ENCODE data around the gene ARHGAP10. TPM values are rescaled to one million over a fixed set of nuclear protein-coding genes. Genes with fewer than 3 reads are reported as not detected.

The ARHGAP10 gene
- total RNA-seq, 1 donor from 2014 or later, result 28.0 TPM

GRCh38 chr4:148030193-148030873 lies 298.4 kb downstream of the ARHGAP10 start:
- no peak overlapping the region for H3K4me3 ChIP-seq (ENCODE audit: insufficient read depth, low read depth, low read length)
- H3K27ac Mint-ChIP-seq (ENCODE audit: unreplicated experiment), result peak overlapping the region; percentile 91
- H2AFZ ChIP-seq (ENCODE audit: low read depth, low read length), result no peak overlapping the region
- no peaks in the 10 kb centered on the region for H3K79me2 ChIP-seq (ENCODE audit: insufficient read depth, low read length)
- TF ChIP-seq EZH2 (IDR thresholded peaks at IDR 0.05; ENCODE audit: insufficient read depth, low read length) (no peak), CTCF (IDR thresholded peaks at IDR 0.05; ENCODE audit: insufficient read depth, low read depth, low read length) (no peak)
- H3K27me3 Mint-ChIP-seq (ENCODE audit: low read depth, unreplicated experiment), result no peaks in the 10 kb centered on the region
- H3K4me3 Mint-ChIP-seq (ENCODE audit: unreplicated experiment), result no peak overlapping the region
- peaks cover 5% of the 10 kb centered on the region for H4K20me1 ChIP-seq (ENCODE audit: insufficient read depth, low read length)
- DNase-seq (ENCODE audit: low read depth), result peak; percentile 35
- peaks cover 4% of the 10 kb centered on the region for H3K4me1 ChIP-seq (ENCODE audit: insufficient read depth, low read length)
- no peak overlapping the region for H3K27ac ChIP-seq (ENCODE audit: low read depth, low read length)
- no peak overlapping the region for H3K9ac ChIP-seq (ENCODE audit: low read length)
- H3K27me3 ChIP-seq (ENCODE audit: insufficient read depth, low read length), result no peaks in the 10 kb centered on the region
- peaks cover 2% of the 10 kb centered on the region for H3K36me3 Mint-ChIP-seq (ENCODE audit: low read depth, unreplicated experiment)
- H3K9me3 Mint-ChIP-seq (ENCODE audit: unreplicated experiment), result no peaks in the 10 kb centered on the region
- no peaks in the 10 kb centered on the region for H3K9me3 ChIP-seq (ENCODE audit: insufficient read depth, low read depth, low read length)
- no peak for FAIRE-seq
- H3K4me1 Mint-ChIP-seq (ENCODE audit: low read depth, unreplicated experiment), result peaks cover 22% of the 10 kb centered on the region
- no peaks in the 10 kb centered on the region for H3K36me3 ChIP-seq (ENCODE audit: insufficient read depth, low read length)
- no peak overlapping the region for H3K4me2 ChIP-seq (ENCODE audit: low read length)

DNA sequence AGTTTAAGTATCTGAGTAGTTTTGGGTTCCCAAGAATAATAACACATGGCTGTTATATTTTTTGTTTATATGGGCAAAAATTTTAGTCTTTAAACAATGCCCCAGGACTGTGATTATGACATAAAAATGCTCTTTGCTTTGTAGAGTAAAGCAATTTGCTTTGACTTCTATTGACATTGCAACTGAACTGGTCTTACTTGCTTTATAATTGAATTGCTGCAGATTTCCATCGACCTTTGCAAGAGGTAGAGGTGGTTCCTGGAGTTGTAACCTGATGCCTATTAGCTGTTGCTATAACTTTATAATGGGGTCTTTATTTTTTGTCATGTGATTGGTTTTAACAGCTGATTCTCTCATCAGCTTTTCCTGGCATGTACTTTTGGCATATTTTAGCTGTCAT lies 302.9 kb downstream of the ARHGAP10 start:
- Histone ChIP-seq H4K20me1 (ENCODE audit: insufficient read depth, low read length) (peaks cover 15% of the 10 kb centered on the region), H3K36me3 (ENCODE audit: insufficient read depth, low read length) (no peaks in the 10 kb centered on the region), H3K4me1 (ENCODE audit: insufficient read depth, low read length) (no peaks in the 10 kb centered on the region), H3K27ac (ENCODE audit: low read depth, low read length) (no peak overlapping the region), H3K4me3 (ENCODE audit: insufficient read depth, low read depth, low read length) (no peak overlapping the region), H3K27me3 (ENCODE audit: insufficient read depth, low read length) (no peaks in the 10 kb centered on the region), H3K9me3 (ENCODE audit: insufficient read depth, low read depth, low read length) (no peaks in the 10 kb centered on the region), H3K9ac (ENCODE audit: low read length) (no peak overlapping the region), H3K4me2 (ENCODE audit: low read length) (no peak overlapping the region), H3K79me2 (ENCODE audit: insufficient read depth, low read length) (peaks cover under 1% of the 10 kb centered on the region), H2AFZ (ENCODE audit: low read depth, low read length) (no peak overlapping the region)
- peaks cover 13% of the 10 kb centered on the region for H3K4me1 Mint-ChIP-seq (ENCODE audit: low read depth, unreplicated experiment)
- no peak for DNase-seq (ENCODE audit: low read depth)
- TF ChIP-seq CTCF (IDR thresholded peaks at IDR 0.05; ENCODE audit: insufficient read depth, low read depth, low read length), result no peak
- no peak for TF ChIP-seq EZH2 (IDR thresholded peaks at IDR 0.05; ENCODE audit: insufficient read depth, low read length)
- FAIRE-seq, result no peak
- H3K4me3 Mint-ChIP-seq (ENCODE audit: unreplicated experiment), result no peak overlapping the region
- H3K9me3 Mint-ChIP-seq (ENCODE audit: unreplicated experiment), result no peaks in the 10 kb centered on the region
- H3K36me3 Mint-ChIP-seq (ENCODE audit: low read depth, unreplicated experiment), result peaks cover 2% of the 10 kb centered on the region
- no peak overlapping the region for H3K27ac Mint-ChIP-seq (ENCODE audit: unreplicated experiment)
- H3K27me3 Mint-ChIP-seq (ENCODE audit: low read depth, unreplicated experiment), result no peaks in the 10 kb centered on the region

GRCh38 chr4:148041606-148042329 lies 309.9 kb downstream of the ARHGAP10 start:
- Histone ChIP-seq H3K79me2 (ENCODE audit: insufficient read depth, low read length) (peaks cover 3% of the 10 kb centered on the region), H4K20me1 (ENCODE audit: insufficient read depth, low read length) (peaks cover 27% of the 10 kb centered on the region), H3K27me3 (ENCODE audit: insufficient read depth, low read length) (no peaks in the 10 kb centered on the region), H3K9ac (ENCODE audit: low read length) (no peak overlapping the region), H3K9me3 (ENCODE audit: insufficient read depth, low read depth, low read length) (no peaks in the 10 kb centered on the region), H3K4me3 (ENCODE audit: insufficient read depth, low read depth, low read length) (no peak overlapping the region), H3K4me2 (ENCODE audit: low read length) (no peak overlapping the region), H3K4me1 (ENCODE audit: insufficient read depth, low read length) (no peaks in the 10 kb centered on the region), H3K27ac (ENCODE audit: low read depth, low read length) (no peak overlapping the region), H3K36me3 (ENCODE audit: insufficient read depth, low read length) (no peaks in the 10 kb centered on the region), H2AFZ (ENCODE audit: low read depth, low read length) (no peak overlapping the region)
- Mint-ChIP-seq H3K27me3 (ENCODE audit: low read depth, unreplicated experiment) (no peaks in the 10 kb centered on the region), H3K36me3 (ENCODE audit: low read depth, unreplicated experiment) (peaks cover 2% of the 10 kb centered on the region), H3K4me1 (ENCODE audit: low read depth, unreplicated experiment) (no peaks in the 10 kb centered on the region), H3K9me3 (ENCODE audit: unreplicated experiment) (no peaks in the 10 kb centered on the region), H3K4me3 (ENCODE audit: unreplicated experiment) (no peak overlapping the region), H3K27ac (ENCODE audit: unreplicated experiment) (no peak overlapping the region)
- TF ChIP-seq CTCF (IDR thresholded peaks at IDR 0.05; ENCODE audit: insufficient read depth, low read depth, low read length) (no peak), EZH2 (IDR thresholded peaks at IDR 0.05; ENCODE audit: insufficient read depth, low read length) (no peak)
- FAIRE-seq (no peak), DNase-seq (ENCODE audit: low read depth) (no peak)

All from astrocyte (in vitro differentiated cells and primary cell).